CD4-positive, alpha-beta T cell treated with Interleukin-17A for 4 hours (primary cell): ENCODE measurements around the gene QPRT.
"Not testable (repeated sequence)": the region's sequence is repeated elsewhere in the genome, so short reads cannot be mapped to it uniquely, and the experiment has no call there.

Experiments
- DNase-seq: peaks from one replicate; pipeline ENCODE4 v3.0.0-alpha.2; 2020; ENCODE audit warnings: mixed read lengths

The QPRT gene

GRCh38 chr16:29663016-29663806 lies 15.8 kb upstream of the QPRT start, which contains the start of gene SPN:
Gene SPN (plus strand): TSS chr16:29663247. CDS start chr16:29663729, 482 bp downstream.
- DNase-seq, result peak; percentile 72

DNA sequence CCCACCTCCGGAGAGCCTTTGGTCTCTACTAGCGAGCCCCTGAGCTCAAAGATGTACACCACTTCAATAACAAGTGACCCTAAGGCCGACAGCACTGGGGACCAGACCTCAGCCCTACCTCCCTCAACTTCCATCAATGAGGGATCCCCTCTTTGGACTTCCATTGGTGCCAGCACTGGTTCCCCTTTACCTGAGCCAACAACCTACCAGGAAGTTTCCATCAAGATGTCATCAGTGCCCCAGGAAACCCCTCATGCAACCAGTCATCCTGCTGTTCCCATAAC lies 15.2 kb upstream of the QPRT start:
- no peak for DNase-seq

- peak; percentile 64 for DNase-seq
Measured at GRCh38 chr16:29664091-29664921, 14.7 kb upstream of the QPRT start.

DNA sequence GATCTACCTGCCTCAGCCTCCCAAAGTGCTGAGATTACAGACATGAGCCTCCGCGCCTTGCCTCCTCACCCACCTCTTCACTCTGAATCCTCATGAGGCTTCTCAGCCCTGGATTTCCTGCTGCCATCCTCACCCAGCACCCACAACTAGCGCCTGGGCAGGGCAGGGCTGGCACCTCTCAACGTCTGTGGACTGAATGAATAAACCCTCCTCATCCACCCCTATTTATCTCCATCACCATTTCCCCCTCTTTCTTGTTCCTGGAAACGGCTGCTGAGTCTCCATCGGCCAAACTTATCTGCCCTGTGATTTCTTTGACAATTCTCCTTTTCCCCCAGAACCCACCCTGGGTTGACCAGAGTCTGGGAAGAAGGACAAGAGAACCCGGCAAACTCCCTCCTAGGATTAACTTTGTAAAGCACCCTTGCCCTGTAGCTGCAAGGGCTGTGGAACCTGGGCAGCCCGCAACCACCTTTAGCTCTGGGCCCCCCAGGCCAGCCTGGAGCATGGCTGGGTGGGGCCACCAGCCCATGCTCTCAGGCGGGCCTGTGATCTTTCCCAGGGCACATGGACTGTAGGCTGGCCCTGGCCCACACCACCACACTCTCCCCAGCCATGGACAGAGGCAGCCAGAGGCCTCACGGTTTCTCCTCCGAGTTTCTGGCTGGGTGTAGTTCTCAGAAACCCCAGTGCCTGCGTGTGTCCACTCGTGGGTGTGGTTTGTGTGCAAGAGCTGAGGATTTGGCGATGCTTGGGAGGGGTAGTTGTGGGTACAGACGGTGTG lies 13.5 kb upstream of the QPRT start:
- DNase-seq, result peak; percentile 61

- not testable (repeated sequence) for DNase-seq
Measured at GRCh38 chr16:29667322-29667610, 11.7 kb upstream of the QPRT start.

DNA sequence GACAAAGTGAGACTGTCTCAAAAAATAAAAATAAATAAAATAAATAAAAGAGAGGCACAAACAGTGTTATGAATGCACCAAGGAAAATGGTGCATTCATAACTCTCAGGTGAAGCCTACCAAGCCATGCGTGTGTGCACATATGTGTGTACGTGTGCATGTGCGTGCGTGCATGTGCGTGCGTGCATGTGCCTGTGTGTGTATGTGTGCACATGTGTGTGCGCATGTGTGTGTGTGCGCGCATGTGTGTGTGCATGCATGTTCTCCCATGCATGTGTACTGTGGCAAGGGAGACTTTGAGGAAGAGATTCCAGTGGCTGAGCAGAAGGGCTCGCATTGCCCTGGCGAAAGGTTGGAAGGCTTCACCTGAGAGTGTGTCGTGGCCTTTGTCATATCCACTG lies 11.2 kb upstream of the QPRT start:
- DNase-seq, result no peak

GRCh38 chr16:29668267-29668666 lies 10.7 kb upstream of the QPRT start:
- no peak for DNase-seq

GRCh38 chr16:29673501-29673900 lies 5.5 kb upstream of the QPRT start:
- DNase-seq, result no peak

DNA sequence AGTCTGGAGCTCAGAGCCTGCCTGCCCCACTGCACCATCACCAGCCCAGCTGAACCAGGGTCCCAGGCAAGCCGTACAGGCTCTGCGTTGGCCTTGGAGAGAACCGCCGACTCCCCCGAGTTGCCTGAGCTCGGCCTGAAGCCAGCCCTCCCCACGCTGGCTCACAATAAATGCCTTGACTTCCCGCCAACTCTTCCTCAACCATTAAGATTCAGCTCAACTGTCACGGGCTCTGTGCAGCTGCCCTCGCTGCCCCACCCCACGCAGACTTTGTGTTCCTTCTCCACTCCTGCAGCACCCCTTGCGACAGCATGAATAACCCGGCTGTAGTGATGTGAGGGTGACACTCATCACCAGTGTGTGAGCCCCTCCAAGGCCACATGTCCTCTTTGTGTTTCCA lies 4.8 kb upstream of the QPRT start:
- no peak for DNase-seq

DNA sequence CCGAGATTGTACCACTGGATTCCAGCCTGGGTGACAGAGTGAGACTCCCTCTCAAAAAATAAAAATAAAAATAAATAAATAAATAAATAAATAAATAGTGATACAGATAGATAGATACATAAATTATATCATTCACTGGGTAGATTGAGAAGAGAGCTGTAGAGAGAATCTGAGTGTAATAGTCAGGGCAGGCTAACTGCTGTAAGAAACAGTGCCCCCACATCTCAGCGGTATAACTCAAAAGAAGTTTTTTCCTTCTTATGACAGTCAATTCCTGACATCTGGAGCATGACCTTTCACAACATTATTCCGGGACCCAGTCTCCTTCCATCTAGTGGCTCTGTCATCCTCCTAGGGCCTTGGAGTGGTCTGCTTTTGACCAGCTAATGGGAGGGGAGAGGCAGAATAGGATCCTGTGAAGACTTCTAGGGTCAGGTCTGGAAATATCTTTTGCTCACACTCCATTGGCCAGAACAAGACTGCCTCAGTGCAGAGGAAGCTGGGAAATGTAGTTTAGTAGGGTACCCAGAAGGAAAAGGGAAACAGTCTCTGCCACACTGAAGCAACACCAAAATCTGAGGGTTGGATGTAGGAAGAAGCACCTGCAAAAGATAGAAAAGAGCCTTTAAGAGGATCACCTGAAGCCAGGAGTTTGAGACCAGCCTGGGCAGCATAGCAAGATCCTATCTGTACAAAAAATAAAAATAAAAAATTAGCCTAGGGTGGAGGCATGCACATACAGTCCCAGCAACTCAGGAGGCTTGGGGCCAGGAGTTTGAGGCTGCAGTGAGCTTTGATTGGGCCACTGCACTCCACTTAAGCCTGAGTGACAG lies 3.0 kb upstream of the QPRT start:
- peak; percentile 20 for DNase-seq

GRCh38 chr16:29676989-29677785 lies 1.8 kb upstream of the QPRT start:
- DNase-seq, result no peak

DNA sequence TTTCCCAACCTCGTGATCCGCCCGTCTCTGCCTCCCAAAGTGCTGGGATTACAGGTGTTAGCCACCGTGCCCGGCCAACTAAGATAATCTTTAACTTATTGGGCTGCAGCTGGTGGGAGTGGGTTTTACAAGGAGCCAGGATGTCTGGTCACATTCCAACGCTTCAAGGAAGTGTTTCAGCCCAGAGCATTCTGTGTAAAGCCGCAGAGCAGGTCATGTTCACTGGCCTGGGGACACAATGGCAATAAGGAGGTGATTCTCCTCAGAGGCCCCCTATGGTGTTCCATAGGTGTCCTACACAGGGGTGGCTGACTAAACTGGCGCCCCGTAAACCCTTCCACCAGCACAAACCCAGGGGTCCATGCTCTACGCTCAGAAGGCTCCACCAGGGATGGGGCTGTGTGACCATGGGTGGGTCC lies 1.2 kb downstream of the QPRT start:
- DNase-seq, result no peak

DNA sequence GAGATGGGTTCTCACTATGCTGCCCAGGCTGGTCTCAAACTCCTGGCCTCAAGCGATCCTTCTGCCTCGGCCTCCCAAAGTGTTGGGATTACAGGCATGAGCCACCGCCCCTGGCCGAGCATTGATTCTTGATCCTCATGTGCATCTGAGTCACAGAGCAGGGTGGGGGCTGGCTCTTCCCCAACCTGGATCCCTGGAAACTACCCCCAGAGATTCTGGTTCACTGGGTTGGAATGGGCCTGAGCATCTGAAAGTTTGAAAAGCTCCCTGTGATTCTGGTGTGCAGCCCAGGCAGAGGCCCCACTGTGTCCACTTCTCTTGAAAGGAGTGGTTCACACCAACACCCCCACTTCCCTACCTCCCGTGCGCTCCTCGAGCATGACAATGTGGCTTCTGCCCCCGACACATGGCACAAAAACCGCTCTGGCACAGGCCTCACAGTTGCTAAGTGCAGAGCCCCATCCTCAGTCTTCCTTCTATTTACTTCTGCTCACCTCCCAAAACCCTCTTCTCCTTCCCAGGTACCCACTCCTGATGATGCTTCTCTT lies 4.6 kb downstream of the QPRT start:
- DNase-seq, result no peak

DNA sequence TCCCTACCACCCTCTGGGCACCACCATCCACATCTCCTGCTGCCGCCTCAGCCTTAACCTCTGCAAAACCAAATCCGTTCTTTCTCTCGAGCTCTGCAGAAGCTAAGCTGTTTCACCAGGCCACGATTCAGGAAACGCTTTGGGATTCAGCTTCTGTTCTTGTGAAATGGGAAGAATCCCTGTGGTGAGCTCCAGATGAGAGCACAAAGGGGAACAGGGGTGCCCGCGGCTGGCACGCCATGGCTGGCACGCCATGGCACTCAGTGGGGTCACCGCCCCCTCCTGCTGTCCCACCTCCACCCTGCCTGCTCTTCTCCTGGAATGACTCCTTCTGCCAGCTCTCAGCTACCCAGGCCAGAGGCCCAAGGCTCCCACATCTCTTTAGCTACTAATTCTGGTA lies 5.7 kb downstream of the QPRT start:
- no peak for DNase-seq

- DNase-seq, result no peak
Measured at GRCh38 chr16:29686740-29687332, 7.9 kb downstream of the QPRT start.

DNA sequence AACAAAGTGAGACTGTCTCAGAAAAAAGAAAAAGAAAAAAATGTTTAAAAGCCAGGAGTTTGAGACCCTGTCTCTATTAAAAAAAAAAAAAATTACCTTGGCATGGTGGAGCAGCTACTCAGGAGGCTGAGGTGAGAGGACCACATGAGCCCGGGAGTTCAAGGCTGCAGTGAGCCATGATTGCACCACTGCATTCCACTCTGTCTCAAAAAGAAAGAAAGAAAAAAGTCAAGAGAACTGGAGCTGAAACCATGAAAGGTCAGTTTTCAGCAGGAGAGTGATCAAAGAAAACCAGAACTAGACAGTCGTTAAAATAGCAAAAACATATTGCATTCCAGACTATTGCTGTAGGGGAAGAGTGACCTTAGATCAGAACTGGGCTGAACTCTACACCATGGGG lies 8.8 kb downstream of the QPRT start:
- no peak for DNase-seq

DNA sequence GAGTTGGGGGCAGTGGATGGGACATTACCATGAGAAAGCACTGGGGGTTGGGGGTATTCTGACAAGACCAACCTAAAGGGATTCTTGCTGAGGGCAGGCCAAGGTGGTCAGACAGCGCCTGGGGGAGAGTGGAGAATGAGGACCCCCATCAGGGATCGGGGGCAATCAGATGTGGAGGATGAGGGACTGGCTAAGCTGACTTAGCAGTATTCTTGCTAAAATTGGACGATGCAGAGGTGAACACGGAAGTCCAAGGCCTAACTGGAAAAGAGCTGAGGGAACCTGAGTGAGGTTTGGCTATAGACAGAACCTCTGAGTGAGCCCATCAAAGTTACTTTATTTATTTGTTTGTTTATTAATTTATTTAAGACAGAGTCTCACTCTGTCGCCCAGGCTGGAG lies 9.2 kb downstream of the QPRT start:
- DNase-seq, result no peak

DNA sequence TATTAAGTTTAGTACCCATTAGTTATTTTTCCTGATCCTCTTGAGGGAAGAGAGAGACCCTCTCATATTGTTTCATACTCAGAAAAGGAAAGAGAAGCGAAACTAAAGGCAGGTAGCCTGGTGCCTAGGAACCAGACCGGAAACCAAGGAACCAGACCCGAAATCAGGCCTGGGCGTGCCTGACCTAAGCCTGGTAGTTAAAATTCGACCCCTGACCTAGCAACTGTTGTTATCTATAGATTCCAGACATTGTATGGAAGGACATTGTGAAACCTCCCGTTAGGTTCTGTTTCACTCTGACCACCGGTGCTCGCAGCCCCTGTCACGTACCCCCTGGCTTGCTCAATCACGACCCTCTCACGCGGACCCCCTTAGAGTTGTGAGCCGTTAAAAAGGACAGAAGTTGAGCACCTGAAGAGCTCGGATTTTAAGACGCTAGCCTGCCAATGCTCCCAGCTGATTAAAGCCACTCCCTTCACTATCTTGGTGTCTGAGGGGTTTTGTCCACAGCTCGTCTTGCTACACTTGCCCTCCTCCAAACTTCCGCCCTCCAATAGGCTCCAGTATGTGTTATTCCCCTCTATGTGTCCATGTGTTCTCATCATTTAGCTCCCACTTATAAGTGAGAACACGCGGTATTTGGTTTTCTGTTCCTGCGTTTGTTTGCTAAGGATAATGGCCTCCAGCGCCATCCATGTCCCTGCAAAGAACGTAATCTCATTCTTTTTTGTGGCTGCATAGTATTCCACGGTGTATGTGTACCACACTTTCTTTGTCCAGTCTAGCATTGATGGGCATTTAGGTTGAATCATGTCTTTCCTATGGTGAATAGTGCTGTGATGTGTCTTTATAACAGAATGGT lies 10.7 kb downstream of the QPRT start:
- not testable (repeated sequence) for DNase-seq

- DNase-seq, result not testable (repeated sequence)
Measured at GRCh38 chr16:29692606-29693005, 13.6 kb downstream of the QPRT start.
